Esophagus squamous epithelium (tissue), 4 donors: ENCODE data around the gene TIMM8B.
"Not testable (repeated sequence)": the region's sequence is repeated elsewhere in the genome, so short reads cannot be mapped to it uniquely, and the experiment has no call there.

Experiments used
- POLR2A ChIP-seq, 4 donors: fragments of 450-650 bp; IDR thresholded peaks; one replicate each; pipeline ENCODE4 v1.6.1; 2017; ENCODE audit warnings: antibody characterized with exemption in 4 of 4, mild to moderate bottlenecking in 4 of 4, moderate library complexity in 3 of 4
- TF ChIP-seq, protein P1 (sequence below), 6 experiments: fragments of 450-650 bp in 4 of 6; fragments of 200-600 bp in 2 of 6; sonication (generic) in 2 of 6; IDR thresholded peaks; one replicate each; pipeline ENCODE4 v1.5.1; 2016 to 2019; ENCODE audit warnings: antibody characterized with exemption in 6 of 6, mild to moderate bottlenecking in 4 of 6, moderate library complexity in 4 of 6

DNA sequence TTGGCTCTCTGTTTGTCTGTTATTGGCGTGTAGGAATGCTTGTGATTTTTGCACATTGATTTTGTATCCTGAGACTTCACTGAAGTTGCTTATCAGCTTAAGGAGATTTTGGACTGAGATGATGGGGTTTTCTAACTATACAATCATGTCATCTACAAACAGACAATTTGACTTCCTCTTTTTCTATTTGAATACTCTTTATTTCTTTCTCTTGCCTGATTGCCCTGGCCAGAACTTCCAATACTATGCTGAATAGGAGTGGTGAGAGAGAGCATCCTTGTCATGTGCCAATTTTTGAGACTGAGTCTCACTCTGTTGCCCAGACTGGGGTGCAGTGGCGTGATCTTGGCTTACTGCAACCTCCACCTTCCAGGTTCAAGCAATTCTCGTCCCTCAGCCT, 38.3 kb downstream of the TIMM8B start:
- TF ChIP-seq, protein P1, sequence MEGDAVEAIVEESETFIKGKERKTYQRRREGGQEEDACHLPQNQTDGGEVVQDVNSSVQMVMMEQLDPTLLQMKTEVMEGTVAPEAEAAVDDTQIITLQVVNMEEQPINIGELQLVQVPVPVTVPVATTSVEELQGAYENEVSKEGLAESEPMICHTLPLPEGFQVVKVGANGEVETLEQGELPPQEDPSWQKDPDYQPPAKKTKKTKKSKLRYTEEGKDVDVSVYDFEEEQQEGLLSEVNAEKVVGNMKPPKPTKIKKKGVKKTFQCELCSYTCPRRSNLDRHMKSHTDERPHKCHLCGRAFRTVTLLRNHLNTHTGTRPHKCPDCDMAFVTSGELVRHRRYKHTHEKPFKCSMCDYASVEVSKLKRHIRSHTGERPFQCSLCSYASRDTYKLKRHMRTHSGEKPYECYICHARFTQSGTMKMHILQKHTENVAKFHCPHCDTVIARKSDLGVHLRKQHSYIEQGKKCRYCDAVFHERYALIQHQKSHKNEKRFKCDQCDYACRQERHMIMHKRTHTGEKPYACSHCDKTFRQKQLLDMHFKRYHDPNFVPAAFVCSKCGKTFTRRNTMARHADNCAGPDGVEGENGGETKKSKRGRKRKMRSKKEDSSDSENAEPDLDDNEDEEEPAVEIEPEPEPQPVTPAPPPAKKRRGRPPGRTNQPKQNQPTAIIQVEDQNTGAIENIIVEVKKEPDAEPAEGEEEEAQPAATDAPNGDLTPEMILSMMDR (IDR thresholded peaks at IDR 0.05), result not testable (repeated sequence)
- TF ChIP-seq POLR2A (IDR thresholded peaks at IDR 0.05), result not testable (repeated sequence)
